Measurements from ENCODE around the gene RNF115.
"Not testable (repeated sequence)": the region's sequence is repeated elsewhere in the genome, so short reads cannot be mapped to it uniquely, and the experiment has no call there.

The RNF115 gene

GRCh38 chr1:145823565-145824498, at the start of gene RNF115, which contains the start of gene POLR3C:
Gene RNF115, minus strand, starts transcription at chr1:145824095. Its CDS starts 222 bp downstream, at chr1:145823873.
Gene POLR3C, plus strand, starts transcription at chr1:145824200. Its CDS starts 1,577 bp downstream, at chr1:145825777.
- DNase-seq (ENCODE audit: low read depth in 1 of 2, low spot score in 1 of 2) = peak; percentile 74 to 77

DNA sequence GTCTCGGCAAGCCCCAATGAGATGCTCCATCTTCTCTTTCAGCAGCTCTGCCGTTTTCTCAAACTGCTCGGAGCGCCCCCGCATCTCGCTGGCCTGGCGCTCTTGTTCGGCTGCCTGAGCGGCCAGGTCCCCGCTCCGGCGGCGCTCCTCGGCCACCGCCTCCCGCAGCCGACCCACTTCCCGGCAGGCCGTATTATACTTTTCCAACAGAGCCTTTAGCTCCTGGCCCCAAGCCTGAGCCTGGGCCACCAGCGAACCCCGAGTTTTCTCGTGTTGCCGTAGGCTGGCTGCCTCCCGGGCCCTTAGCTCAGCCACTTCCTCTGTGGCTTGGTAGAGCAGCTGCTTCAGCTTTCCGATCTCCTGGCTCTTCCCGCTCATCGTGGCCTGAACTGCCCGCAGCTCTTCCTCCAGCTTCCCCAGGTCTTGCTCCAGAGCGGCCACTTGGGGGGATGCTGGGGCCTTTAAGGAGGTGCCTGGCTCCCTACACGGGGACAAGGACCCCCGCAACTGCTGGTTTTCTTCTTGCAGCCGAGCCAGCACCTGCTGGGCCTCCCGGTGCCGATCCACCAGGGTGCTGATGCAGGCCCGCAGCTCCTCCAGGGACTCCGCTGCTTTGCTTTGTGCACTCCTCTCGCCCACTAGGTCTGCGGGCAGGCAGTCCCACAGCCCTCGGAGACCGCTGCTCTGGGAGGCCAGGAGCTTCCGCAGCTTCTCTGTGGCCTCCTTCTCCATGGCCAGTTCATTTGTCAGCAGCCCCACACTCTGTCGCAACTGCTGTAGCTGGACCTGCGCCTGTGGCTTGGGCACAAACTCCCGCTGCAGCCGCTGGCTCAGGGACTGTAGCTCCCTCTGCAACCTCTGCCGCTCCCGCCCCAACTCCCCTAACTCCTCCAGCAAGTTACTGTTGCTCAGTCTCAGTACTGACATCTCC, 48.4 kb upstream of the RNF115 start:
- DNase-seq (ENCODE audit: low read depth in 1 of 2, low spot score in 1 of 2) = peak in 1 of 2 donors; percentile 14

DNA sequence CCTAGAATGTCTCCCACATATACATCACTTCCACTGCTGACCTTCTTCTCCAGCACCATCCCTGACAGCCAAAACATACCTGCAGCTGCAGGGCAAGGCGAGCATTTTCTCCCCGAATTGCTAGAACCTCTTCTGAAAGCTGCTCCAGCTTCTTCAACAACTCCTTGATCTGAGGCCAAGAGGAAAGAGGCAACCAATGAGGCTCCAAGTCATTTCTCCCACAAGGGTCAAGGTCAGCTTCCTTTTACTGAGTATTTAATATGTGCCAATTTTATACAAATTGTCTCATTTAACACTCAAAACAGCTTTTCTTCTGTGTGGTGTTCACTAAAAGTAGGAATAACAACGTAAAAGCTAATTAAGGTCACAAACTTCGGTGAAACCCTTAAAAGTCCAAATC, 44.3 kb upstream of the RNF115 start:
- DNase-seq (ENCODE audit: low read depth in 1 of 2, low spot score in 1 of 2) = no peak

DNA sequence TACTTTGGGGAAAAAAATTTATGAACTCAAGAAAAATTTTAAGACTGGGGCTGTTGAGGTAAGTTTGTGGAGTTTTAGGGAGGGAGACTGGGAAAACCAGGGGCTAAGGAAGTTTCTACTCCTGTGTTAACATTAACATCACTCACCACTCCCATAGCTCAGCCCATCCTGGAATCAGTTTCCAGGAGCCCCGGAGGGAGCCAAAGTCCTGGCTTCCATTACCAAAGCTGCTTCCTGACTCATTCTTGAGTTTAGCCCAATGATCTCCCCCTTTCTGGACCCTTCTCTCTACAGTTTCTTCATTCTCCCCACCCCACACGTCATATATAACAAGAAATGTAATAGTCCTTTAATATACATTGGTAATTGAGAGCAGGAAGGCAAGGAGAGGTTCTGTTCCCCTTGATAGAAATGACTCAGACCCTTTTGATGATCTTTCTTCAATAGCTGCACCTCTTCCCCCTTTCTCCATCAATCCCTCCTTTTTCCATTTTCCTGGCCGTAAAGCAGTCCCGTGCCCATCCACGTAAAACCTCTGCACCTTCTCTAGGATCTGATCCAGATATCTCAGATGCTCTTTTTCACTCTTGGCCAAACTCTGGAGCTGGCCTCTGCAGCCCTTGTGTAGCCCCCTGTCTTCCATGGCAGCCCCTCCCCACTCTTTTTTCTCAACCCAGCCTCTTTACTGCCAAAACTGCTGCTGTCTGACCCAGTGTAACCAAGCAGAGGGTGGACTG, 39.6 kb upstream of the RNF115 start:
- no peak for DNase-seq (ENCODE audit: low read depth in 1 of 2, low spot score in 1 of 2)

GRCh38 chr1:145859491-145860023, 35.7 kb upstream of the RNF115 start:
- DNase-seq (ENCODE audit: low read depth in 1 of 2, low spot score in 1 of 2) = peak; percentile 45 to 62

- peak; percentile 51 to 77 for DNase-seq (ENCODE audit: low read depth in 1 of 2, low spot score in 1 of 2)
These were observed 35.1 kb upstream of the RNF115 start, which contains the start of gene PIAS3 for GRCh38 chr1:145858901-145859490. Gene PIAS3, minus strand, starts transcription at chr1:145859081. Its CDS starts 91 bp downstream, at chr1:145858990.

DNA sequence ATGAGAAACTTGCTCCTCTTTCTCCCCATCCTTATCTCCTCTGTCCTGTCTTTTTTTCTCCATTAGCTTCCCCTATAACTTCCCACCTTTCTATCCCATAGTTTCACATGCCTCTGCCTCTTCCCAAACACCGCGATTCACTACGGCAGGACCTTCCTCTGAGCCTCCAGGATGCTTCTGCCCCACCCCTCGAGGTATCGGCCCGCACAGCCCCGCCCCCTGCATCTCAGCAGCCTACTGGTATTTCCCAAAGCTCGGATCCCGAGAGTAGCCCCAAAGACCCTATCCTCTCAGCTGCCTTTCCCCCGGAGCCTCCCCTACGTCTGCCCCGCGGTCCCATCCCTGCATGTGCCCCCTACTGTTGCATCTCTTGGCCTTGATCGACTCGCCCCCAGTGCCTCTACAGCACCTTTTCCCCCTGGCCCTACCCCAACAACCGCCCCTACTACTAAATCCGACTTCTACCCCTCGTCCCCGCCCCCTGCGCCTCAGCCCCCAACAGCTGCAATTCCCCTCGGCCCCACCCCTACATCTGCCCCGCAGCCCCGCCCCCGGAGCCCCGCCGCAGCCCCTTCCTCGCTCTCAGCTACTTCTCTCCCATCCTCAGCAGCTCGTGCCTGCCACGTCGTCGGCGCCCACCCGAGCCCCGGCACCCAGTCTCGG, 34.5 kb upstream of the RNF115 start:
- peak in 1 of 2 donors; percentile 22 for DNase-seq (ENCODE audit: low read depth in 1 of 2, low spot score in 1 of 2)

DNA sequence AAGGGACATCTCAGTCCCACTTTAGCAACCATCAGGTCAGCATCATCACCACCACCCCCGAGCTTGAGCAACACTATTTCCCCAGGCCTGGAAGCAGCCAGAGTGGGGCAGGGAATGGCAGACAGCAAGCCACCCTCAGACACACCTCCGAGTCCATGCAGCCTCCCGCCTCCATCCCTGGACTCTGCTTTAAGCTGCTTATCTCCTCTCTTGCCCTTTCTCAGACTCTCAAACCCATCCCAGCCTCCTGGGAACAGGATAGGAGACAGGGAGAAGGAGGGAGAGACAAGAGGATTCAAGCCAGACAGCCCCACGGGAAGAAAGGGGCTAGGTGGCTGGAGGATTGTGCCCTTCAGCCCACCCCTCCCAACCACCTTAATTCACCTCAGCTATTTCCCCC, 33.3 kb upstream of the RNF115 start:
- no peak for DNase-seq (ENCODE audit: low read depth in 1 of 2, low spot score in 1 of 2)

GRCh38 chr1:145855426-145855948, 31.6 kb upstream of the RNF115 start:
- DNase-seq (ENCODE audit: low read depth in 1 of 2, low spot score in 1 of 2) = no peak

DNA sequence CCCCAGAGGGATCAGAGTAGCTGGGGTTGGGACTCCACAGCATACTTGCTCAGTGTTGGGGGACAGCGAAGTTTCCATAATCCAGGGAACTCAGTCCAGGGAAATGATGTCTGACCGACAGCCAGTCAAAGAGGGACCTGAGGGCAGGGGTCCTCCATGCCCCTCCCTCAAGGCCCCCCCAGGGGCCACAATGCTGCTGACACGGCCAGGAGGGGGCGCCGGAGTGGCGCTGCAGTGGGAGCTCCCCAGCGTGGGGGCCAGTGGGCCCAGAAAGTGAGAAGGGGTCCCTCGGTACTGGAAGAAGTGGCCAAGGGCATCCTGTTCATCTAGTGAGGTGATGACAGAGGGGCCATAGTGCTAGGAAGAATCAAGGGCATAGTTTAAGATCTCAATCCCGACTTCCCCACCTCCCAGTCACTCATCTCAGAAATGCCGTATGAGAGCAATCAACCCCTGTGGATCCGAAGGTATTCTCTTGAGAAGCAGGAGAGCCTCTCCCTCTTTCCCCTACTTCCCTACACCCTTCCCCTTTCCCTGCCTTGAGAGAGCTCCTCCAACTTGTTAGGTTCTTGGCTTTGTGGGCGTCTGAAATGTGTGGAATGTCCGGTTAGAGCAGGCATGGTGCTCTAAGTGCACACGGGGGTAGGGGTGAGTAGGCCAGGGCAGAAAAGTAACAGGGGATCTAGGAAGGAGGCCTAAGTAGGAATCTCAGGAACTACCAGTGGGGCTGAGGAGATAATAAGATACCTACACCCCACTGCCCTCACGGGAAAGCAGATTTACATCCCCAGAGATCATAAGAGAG, 25.7 kb upstream of the RNF115 start:
- no peak for DNase-seq (ENCODE audit: low read depth in 1 of 2, low spot score in 1 of 2)

- DNase-seq (ENCODE audit: low read depth in 1 of 2, low spot score in 1 of 2) = no peak
These were observed 23.9 kb upstream of the RNF115 start for GRCh38 chr1:145847827-145848226.

DNA sequence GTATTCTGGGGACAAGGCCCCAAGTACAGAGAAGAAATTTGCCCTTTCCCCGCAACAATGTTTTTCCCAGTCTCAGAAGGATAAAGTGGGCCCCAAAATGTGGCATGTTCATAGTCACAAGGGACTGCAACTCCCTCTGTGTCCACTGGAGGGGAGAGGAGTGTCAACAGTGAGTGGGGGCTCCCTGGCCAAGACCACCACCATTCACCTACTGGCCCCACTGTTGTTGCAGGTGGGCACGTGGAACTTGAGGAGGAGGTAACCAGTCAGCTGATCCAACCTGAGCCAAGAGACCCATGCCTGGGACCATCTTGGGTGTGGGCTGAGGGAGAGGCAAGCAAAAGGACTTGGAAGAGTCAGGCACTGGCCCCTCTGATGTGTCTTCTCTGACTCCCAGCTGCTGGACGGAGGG, 22.3 kb upstream of the RNF115 start:
- DNase-seq (ENCODE audit: low read depth in 1 of 2, low spot score in 1 of 2) = no peak

GRCh38 chr1:145845514-145846161, 21.7 kb upstream of the RNF115 start, which contains the start of gene NUDT17:
Gene NUDT17, plus strand, starts transcription at chr1:145845630. Its CDS starts 11 bp downstream, at chr1:145845641.
- DNase-seq (ENCODE audit: low read depth in 1 of 2, low spot score in 1 of 2) = peak; percentile 55 to 60

DNA sequence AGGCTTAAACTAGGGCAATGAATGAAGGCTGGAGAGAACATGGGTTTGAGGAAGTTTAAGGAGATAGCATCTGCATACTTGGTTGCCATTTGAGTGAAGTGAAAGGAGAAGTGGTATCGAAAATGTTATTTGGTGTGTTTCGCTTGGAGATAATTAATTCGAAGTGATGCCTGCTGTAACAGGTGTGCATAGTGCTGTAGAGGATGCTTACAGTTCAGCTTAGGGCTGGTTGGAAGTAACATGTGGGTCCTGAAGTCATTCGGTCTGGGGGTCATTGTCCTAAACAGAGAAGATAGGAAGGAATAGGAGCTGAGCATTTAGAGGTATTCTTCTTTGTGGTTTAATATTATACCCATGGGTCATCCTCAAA, 21.2 kb upstream of the RNF115 start:
- no peak for DNase-seq (ENCODE audit: low read depth in 1 of 2, low spot score in 1 of 2)

DNA sequence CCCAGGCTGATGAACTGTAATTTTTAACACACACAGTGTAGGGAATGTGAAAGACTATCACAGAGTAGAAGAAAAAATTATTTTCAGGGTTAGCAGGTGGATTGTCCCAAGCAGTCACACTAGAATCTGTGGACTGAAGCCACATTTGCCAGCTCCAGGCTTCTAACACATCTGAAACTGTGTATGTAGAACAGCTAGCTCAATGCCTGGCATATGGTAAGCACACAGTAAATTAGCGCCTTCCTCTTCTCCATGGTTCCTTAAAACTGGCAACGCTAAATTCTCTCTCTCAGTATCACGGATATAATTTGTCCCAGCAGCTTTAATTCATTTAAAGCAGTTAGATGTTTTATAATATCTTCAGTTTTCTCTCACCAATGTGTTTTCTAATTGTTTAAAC, 19.1 kb upstream of the RNF115 start:
- no peak for DNase-seq (ENCODE audit: low read depth in 1 of 2, low spot score in 1 of 2)

- DNase-seq (ENCODE audit: low read depth in 1 of 2, low spot score in 1 of 2) = no peak
These were observed 13.8 kb upstream of the RNF115 start for GRCh38 chr1:145837656-145838055.

GRCh38 chr1:145830810-145831209, 6.9 kb upstream of the RNF115 start:
- DNase-seq (ENCODE audit: low read depth in 1 of 2, low spot score in 1 of 2) = not testable (repeated sequence)

Measured in activated T-helper 1 cell treated with anti-CD3 and anti-CD28 coated beads, Interleukin-2, amount 50 U/mL, for 16 hours (primary cell).